GM21515 (cell line): ENCODE results near the gene PHEX.

Experiments used
- ATAC-seq: cut with Tn5 transposase; IDR thresholded peaks from one replicate; pipeline ENCODE4 v1.9.1; 2021; ENCODE audit not compliant: unreplicated experiment

PHEX gene

DNA sequence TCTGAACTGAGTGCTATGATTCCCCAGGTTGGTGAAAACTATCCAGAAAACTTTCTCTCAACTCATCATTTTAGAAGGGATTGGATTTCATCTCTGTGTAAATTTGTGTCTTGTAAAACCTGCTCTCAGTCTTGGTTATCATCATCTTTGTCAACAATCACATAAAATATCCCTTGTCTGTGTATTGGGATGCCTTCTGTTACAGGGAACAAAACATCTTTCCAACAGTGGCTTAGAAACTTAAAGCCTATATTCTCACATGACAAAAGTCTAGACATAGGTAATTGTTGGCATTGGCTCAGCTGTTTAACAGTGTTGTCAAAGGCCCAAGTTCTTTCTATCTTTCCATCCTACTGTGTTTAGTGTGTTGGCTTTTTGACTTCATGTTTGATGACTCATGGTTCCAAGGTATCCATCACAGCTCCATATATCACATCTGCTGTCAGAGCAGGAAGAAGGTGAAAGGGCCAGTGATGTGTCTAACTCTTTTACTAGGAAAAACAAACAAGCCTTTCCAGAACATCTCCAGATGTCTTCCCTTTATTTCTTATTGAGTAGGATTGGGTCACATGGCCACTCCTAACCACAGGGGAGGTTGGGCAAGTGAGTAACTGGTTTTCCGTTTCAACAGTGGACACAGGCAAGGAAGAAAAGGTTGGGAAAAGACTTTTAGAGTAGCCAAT lies 65.0 kb downstream of the PHEX start:
- ATAC-seq: no peak

DNA sequence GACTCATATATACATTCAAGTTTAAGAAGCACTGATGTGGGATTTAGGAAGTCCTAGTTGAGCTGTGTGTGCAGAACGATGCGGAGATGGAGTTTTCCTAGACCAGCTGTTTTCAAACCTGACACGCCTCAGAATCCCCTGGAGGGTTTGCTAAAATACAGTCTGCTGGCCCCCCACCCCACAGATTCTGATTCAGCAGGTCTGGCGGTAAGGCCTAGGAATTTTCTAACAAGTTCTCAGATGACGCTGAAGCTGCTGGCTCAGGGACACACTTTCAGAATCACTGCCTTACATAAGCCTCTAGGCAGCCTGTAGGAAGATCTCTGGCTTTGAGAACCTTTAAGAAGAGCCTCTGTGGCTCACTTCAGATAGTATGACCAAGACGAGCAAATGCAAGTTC lies 73.1 kb downstream of the PHEX start:
- ATAC-seq: no peak

DNA sequence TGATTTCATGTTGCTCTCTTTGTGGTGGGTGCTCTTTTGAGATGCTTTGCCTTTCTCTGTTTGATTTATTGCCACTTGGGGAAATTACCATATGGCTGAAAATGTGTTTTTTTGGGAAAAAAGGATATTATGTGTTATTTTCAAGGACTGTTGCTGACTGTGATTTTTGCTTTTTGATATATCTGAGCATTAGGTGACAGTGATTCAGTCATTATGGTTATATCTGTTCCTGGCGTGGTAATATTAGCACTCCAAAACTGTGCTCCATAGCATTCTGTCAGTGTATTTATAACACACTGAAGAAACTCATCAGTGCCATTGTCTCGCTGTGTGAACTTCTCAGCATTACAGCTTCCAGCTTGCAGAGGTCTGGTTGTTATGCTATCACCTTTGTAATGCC lies 73.8 kb downstream of the PHEX start:
- ATAC-seq: no peak

DNA sequence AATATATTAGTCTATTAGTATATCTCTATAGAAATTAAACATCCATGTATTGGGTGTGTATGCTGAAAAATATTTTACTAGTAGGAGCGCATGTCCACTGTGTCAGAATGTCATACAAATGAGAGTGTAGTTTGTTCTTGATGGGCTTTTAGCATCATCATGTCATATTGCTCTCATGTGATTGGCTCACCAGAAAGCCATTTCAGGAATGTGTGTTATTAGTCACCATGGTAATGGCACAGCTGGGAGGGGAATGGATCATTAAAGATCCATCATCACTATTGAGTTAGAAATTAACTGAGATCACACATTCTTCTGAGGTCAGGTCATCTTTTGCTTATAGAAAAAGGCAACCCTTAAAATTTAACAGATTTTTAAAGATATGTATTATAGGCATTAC lies 77.3 kb downstream of the PHEX start:
- ATAC-seq: no peak

DNA sequence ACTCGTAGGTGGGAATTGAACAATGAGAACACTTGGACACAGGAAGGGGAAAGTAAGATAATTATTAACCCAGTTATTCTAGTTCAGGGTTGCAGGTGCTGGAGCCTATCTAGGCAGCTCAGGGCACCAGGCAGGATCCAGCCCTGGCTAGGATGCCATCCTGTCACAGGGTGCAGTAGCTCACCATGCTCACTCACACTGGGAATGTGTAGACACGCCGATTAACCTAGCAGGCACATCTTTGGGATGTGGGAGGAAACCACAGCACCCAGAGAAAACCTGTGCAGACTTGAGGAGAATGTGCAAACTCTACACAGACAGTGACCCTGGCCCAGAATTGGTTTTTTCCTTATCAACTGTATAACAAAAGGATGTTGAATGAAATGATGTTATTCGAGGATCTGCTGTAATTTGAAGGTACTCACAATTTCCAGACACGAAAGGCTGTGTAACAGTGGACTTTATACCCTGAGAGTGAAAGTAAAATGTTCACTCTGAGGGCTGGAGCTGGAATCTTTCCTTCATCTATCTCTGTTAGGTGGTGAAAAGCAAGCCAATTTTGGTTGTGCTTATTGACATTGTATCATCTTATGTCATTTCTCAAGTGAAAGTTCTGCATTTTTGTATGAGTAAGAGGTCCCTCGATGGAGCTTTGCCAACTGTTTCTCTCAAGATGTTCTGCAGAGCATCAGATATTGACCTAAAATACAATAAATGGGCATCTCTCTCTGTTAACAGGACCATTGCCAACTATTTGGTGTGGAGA lies 78.8 kb downstream of the PHEX start:
- ATAC-seq: no peak

DNA sequence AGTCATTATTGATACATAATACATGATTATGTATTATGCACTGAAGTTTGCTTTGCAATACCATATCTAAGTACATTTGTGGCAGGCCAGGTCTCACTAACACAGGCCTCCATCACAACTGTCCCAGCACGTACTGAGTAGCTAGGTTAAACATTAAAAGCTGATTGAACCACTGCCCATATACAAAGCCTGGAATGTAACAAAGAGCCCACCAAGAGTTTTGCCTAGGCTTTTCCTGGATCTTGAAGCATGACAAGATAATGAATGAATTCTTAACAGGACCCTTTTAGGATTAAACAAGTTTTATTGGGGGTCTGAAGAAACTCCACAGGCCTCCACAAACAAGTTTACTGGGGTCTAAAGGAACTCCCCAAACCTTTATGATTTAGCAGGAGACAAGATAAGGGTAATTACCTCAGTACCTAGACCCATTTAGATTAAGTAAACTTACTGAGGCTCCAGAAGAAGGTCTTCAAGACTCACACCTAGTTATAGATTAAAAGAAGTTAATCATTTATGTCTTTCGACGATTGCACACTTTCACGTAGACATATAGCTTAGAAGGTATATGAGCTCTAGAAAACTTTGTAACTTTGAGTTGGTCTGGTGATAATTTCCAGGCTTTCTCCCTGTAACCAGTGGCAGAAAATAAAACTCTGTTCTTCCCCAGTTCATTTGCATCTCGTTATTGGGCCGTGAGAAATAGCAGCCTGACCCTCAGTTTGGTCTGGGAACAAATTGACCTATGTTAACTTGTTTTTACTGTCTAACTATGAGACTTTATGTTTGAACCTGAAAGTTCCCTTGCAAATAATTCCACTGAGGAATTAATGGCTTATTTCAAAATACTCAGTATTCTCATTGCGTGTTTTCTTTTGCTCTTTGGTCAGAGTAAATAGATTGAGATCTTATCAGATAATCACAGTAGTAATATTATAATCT lies 84.8 kb downstream of the PHEX start:
- no peak for ATAC-seq

DNA sequence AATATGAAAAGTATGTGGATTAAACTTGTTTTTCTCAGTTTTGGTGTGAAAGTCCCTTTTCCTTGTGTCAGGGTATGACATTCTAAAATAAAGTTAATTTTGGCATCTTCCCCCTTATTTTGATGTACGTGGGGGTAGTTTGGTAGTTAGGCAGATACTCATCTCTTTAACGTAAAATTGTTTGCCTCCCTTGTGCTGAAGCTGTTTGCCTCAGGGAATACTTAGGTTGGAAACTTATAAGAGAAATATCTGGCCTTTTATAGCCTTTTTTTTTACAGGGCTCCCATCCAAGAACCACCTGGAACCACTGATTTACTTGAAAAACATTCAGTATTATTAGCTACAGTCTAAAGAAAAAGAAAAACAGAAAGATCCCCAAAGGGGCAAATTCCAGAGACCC lies 85.5 kb downstream of the PHEX start:
- ATAC-seq: no peak

DNA sequence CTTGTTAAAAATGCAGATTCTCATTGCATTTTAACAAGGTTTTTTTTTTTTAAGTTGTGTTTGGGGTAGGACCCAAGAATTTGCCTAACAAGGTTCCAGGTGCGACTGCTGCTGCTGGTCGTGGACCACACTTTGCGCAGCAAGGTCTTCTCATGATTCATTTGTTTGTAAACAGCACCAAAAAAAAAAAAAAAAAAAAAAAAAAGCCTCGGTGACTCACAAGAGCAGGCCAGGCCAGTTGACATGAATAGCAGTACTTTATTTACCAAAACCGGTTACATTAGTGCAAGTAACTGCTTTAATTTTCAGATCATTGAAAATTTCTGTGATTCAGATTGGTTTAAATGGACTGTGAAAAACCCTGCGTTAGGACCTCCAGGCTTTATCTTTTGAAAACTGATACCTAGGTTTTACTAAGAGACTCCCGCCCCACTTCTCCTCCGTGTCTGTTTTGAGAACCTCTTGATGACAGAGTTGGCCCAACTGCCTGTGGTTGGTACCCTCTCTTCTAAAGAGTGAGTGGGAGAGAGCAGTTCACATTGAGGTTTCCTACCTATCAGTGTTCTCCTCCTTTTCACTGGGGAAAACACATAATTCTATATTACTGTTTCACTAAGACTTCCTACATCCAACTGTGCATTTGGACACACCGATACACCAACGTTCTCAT lies 86.2 kb downstream of the PHEX start:
- ATAC-seq: no peak

DNA sequence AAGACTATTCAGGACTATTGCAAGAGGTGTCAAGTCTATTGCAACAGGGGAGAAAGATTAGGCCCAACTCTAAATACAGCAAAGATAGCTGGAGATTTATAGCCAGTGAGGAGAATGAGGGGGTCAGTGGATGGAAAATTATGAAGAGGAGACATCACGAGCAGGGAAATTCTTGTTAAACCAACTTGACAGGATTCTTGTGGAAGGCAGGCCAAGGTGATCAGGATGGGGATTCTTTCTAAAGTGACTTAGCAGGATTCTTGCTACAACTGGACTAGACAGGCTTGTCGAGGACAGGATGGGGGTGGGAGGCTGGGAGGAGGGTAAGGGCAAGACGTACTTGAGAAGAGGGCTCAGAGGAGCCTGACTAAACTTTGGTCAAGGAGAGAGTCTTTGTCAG lies 89.0 kb downstream of the PHEX start:
- ATAC-seq: no peak

DNA sequence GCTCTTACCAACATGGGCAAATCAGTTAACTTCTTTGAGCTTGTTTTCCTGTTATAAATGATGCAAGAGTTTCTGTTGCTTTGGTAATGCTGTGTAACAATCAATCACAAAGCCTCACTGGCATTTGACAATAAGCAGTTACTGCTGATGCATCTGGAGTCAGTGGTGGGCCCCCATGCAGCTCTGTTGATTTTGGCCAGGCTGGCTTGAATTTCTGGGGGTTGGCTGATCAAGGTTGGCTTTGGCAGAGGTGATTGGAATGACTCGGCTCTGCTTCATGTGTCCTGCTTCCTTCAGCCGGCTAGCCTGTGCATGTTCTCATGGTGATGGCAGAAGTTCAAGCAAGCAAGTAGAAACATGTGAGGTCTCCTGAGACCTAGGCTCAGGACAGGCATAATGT lies 90.4 kb downstream of the PHEX start:
- ATAC-seq: no peak

DNA sequence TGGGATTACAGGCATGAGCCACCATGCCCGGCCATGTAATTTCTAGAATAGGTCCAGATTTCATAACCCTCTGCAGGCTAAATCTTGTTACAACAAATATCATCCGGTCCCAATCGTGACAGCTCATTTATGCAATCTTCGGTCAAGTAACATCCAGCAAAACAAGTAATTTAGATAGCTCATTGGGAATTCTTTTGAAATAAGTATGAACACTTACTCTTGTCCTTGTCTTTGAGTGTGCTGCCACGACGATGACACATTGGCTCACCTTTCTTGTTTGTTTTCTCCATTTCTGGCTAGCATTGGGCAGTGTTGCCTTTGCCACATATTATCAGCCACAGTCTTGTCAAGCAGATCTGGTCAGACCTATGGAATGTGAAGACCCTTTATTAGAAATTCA lies 92.0 kb downstream of the PHEX start:
- ATAC-seq: no peak

DNA sequence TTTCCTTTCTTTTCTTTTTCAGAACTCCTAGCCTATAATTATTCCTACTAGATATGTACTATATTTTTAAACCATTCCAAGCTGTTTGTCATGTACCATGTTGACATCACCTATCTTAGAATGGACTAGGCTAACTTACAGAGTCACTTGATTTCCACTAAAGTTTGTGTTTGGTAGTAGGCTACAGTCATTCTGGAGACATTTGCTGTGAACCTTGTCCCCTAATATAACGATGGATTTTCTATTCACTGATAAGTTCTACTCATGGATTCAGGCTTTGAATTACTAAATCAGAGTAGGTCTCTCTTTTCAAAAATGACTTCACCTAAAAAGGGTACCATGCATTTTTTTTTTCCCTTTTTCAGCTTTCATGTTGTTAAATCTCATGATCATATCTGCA lies 93.4 kb downstream of the PHEX start:
- ATAC-seq: no peak

DNA sequence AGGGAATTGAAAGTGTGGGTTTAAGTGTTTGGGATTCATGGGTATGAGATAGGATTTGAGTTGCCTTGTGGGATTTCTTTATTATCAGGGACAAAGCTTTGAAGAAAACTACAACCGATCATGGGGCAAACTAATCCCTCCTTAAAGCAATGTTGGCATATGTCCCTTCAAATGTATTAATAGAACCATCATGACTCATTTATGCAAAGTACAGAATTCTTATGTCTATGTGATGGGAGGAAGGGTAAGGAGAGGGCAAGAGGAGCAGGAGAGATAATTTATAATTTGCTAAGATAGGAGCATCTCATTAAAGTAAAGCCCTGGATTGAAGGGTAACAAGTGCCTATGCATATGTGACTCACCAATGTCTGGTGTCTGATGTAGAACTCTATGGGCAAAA lies 94.2 kb downstream of the PHEX start:
- ATAC-seq: no peak

DNA sequence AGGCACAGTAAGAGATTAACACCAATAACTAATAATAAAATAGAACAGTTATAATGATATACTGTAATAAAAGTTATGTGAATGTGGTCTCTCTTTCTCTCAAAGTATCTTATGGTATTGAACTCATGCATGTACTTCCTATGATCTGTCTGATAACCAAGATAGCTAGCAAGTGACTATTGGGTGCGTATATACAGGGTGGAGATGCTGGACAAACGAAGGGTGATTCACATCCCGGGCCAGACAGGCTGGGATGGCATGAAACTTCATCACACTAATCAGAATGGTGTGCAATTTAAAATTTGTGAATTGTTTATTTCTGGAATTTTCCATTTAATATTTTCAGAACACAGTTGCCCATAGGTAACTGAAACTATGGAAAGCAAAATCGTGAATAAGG lies 96.8 kb downstream of the PHEX start:
- no peak for ATAC-seq

DNA sequence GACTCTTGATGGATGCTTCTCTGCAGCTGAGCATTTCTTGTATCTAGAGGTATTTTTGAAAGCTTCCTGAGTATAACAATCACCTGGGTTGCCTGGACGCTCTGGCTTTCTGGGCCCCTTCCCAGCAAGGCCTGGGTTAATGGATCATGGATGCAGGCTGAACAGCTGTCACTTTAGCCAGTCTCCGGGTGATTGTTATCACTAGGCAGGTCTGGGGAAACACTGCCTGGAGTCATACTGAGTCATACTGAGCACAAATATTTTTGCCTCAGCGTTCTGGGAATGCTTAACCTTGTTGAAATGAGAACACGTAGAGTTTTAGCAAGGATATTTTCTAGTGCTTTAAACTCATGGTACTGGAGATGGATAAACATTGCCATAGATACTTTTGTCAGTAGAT lies 102.6 kb downstream of the PHEX start:
- no peak for ATAC-seq

DNA sequence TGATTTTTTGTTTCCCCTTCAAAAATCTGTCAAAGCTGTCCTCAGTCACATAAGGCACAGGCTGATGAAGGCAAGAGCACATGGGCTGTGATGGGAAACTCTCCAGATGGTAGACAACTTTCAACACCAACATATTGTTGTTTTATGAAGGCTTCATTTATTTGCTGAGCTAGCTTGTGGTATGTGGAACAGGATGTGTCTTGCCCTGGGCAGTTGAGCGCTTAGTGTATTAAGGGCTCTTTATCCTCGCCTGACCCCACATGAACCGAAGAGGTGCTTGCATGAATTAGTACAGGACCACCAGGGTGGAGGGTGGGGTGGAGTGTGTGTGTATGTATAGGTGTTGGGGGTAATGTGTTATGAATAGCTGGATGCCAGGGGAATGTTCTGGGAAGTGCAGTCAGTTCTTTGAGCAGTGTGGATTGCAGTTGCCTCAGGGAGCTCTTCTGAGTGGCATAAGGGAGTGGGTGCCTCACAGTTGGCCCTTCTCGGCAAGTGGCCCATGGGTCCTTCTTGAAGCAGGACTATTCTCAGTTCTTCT lies 103.1 kb downstream of the PHEX start:
- no peak for ATAC-seq

DNA sequence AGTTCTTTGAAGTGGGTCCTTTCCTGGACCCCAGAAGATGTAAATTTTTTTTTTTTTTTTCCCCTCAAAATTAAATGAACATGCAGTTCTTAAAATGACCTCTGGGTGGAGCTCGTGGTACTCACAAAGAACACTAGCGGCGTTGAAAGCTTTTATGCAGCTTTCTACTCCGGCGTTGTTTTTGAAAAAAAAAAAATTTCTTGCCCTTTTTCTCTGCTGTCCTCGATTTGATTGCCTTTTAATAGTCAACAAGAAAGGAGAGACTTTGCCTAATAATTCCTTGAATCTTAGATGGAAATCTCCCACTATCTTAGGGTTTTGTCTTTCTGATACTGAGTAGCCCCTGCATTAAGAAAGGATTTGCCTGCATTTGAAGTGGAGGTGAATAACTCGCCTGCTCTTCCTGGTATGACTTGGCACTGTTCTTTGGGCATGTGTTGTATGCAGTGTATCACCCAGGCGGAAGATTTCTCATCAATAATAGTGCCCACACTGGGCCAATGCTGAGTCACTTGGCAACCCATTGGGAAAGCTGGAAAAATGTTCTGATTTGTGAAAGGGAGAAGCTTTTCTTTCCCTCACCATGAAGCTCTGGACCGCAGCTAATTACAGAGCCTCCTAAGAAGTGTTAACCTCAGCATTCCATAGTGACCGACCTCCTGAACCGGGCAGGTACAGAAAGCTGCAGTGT lies 104.0 kb downstream of the PHEX start:
- ATAC-seq: no peak

DNA sequence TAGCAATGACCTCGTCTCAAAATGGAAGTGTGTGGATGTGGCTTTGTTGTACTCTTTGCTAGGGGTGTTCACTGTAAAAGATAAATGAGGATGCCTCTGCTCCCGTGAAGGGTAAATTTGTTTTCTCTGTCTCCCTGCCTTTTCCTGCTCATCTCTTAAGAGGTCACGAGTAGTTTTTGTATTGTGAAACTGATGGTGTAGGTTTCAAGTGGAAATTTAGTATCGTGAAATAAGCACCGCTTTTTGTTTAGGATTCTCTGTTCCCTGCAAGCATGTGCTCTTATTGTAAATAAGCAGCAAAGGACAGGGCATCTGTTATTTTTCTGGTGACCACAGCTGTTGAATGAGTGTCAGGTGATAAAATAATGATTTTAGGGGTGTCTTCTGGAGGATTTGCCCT lies 104.6 kb downstream of the PHEX start:
- ATAC-seq: no peak

DNA sequence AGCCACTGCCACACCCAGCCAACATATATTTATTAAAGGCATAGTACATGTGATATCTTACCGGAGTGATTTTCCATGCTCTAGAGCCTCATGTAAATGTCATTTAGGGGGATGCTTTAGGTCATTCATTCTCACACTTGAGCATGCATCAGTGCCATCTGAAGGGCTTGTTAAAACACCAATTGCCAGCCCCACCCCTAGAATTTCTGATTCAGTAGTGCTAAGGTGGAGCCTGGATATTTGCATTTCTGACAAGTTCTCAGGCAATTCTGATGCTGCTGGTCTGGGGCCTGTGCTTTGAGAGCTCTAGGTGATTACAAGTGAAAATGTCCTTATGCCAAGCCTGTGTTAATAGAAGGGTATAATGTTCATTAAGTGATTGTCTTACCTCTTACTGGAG lies 107.7 kb downstream of the PHEX start:
- ATAC-seq: no peak

DNA sequence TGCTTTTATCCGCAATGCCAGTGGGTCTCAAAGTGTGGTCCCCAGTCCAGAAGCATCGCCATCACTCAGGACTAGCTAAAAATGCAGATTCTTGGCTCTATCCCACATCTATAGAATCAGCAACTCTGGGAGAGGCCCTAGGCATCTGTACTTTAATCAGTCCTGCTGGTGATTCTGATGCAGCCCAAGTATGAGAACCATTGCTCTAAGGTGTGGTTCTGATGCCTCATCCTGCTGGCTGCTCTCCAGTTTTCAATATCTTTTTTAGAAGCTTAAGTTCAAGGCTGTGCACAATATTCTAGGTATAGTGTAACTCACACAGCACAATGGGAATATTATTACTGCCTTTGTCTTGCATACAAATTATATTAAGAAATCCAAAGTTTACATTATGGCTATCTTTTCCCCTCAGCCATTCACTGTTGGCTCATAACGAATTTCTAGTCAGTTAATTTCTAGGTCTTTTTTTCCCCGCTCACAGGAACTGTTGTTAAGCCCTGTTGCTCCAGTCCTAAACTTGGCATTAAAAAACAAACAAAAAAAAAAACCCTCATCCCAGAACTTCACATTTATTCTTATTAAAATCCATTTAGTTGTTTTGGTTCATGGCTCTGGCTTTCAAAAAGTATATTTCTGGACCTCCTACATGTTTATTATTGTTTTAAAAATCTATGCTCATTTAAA lies 109.1 kb downstream of the PHEX start:
- no peak for ATAC-seq
